Prostate gland (tissue), 2 donors: ENCODE measurements around the gene RIPK4.

Experiments used
- CTCF ChIP-seq, 4 experiments: fragments of 200-600 bp in 2 of 4; fragments of 450-650 bp in 2 of 4; sonication (generic) in 2 of 4; IDR thresholded peaks; 1 replicate in 3 of 4; 2 replicates in 1 of 4; pipeline ENCODE4 v1.5.1; 2016 to 2019; ENCODE audit warnings: antibody characterized with exemption in 4 of 4, mild to moderate bottlenecking in 2 of 4, moderate library complexity in 2 of 4
- POLR2AphosphoS5 ChIP-seq: sonication (generic); formaldehyde crosslinking; IDR thresholded peaks from one replicate; pipeline ENCODE4 v1.6.1; 2017; ENCODE audit warnings: antibody characterized with exemption

GRCh38 chr21:41741253-41742072 lies 25.4 kb downstream of the RIPK4 start:
- TF ChIP-seq CTCF (IDR thresholded peaks at IDR 0.05) (no peak), POLR2AphosphoS5 (no peak)
